ENCODE measurements around the gene NBEAL2.
A peak's percentile ranks its signal among the peaks of the same experiment; 100 is the strongest.
"Not testable (repeated sequence)": the region's sequence is repeated elsewhere in the genome, so short reads cannot be mapped to it uniquely, and the experiment has no call there.

The NBEAL2 gene

DNA sequence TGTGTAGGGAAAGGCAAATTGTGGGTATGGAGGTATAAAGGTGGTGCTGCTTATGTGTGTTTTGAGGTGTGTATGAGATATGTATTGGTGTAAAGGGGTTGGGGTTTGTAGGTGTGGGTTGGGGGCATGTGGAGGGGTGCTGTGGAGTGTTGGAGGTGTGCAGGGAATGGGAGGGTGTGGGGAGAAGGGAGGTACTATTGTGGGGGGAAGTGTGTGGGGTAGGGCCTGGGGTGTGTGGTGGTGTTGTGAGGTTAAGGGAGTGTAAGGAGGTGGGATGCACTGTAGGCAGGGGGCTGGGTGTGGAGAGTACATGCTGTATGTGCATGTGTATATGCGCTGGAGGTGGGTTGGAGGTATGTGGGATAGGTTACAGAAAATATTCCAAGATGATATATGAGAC lies 18.6 kb upstream of the NBEAL2 start:
- no peak for DNase-seq (ENCODE audit: low read depth in 2 of 2)

DNA sequence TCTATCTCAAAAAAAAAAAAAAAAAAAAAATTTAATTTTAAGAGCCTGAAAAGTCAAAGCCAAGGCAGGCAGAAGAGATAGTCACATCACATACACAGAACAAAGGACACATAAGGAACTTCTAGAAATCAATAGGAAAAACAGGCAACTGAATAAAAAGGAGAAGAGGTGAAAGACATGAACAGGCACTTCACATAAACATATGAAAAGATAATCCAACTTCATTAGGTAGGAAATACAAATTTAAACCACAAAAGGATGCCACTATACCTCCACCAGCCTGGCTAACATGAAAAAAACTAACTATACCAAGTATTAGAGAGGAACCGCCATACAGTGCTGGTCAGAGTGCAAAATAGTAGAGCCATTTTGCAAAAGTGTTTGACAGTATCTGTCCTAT lies 17.0 kb upstream of the NBEAL2 start:
- DNase-seq (ENCODE audit: low read depth in 2 of 2) = no peak

DNA sequence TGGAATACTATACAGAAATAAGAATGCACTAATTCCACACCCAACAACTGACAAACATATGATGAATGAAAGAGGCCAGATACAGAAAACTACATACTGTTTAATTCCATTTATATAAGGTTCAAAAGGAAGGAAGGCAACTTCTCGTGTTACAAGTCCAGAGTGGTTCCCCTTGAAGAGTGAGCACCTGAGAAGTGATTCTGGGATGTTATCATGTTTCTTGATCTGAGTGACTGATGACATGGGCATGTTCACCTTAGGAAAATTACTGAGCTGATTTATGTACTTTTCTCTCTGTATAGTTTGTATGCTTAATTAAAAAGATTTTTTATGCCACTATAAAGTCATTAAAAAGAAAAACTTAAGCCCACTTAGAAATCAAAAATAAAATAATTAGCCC lies 16.5 kb upstream of the NBEAL2 start:
- DNase-seq (ENCODE audit: low read depth in 2 of 2) = no peak

DNA sequence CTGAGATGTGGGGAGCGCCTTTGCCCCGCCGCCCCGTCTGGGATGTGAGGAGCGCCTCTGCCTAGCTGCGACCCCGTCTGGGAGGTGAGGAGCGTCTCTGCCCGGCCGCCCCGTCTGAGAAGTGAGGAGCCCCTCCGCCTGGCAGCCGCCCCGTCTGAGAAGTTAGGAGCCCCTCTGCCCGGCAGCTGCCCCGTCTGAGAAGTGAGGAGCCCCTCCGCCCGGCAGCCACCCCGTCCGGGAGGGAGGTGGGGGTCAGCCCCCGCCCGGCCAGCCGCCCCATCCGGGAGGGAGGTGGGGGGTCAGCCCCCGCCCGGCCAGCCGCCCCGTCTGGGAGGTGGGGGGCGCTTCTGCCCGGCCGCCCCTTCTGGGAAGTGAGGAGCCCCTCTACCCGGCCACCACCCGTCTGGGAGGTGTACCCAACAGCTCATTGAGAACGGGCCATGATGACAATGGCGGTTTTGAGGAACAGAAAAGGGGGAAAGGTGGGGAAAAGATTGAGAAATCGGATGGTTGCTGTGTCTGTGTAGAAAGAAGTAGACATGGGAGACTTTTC lies 15.4 kb upstream of the NBEAL2 start:
- DNase-seq (ENCODE audit: low read depth in 2 of 2) = not testable (repeated sequence)

DNA sequence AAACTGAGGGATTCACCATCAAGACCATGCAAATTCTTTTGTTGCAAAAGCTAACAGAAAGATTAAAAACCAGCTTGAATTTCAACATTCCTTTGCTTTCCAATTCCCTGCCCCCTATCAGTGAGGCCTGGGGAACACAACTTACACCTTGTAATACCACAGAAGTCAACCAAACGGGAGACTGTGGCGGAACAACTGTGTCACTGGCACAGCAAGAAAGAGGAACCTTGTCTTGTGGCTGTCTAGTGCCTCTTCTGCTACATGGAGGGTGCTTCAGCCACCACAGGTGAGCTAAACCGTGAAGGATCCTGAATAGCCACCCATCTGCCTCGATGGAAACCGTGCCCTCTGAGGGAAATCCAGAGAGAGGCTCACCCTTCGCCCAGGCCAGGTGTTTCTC lies 14.3 kb upstream of the NBEAL2 start:
- DNase-seq (ENCODE audit: low read depth in 2 of 2) = no peak

DNA sequence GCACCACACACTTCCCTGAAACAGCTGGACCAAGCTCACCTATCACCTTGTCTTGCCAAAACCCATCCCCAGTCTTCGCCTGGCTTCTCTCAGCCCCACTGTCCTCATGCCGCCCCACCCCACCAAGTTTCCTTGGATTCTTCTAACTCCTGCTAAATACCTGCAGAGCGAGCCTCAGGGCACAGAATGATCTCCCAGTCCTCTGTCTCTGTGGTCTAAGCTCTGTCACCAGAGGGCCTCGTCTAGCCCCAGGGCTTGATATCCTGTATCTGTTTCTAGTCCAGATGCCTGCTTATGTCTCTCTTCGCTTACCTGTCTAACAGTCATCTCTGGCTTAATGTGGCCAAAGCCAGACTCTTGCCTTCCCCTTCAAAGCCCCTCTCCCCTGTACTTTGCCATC lies 12.7 kb upstream of the NBEAL2 start:
- no peak for DNase-seq (ENCODE audit: low read depth in 2 of 2)

DNA sequence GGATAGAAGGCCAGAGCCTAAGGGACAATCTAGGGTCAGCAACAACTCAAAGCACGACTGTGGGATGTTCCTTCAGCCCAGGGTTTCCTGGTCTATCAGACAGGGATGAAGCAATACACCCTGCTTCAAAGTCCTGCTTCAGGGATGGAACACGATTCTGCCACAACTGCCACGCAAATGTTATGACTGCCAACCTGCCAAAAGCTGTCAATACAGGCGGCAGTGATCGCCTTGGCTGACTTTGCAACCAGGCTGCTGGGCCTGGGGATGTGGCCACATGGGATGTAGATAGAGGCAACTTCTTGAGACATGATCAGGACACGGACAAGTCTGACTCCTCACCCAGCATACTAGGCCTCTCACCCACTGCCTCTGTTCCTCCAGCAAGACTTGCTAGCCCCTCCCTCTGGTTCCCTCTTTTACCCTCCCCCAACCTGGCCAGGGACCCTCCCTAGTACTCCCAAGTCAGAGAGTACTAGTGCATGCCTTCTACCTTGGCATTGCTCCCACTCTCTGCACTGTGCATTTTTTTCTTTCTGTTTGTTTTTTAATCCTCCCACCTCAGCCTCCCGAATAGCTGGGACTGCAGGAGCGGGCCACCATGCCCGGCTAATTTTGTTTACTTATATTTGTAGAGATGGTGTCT lies 10.6 kb upstream of the NBEAL2 start:
- DNase-seq (ENCODE audit: low read depth in 2 of 2) = no peak

DNA sequence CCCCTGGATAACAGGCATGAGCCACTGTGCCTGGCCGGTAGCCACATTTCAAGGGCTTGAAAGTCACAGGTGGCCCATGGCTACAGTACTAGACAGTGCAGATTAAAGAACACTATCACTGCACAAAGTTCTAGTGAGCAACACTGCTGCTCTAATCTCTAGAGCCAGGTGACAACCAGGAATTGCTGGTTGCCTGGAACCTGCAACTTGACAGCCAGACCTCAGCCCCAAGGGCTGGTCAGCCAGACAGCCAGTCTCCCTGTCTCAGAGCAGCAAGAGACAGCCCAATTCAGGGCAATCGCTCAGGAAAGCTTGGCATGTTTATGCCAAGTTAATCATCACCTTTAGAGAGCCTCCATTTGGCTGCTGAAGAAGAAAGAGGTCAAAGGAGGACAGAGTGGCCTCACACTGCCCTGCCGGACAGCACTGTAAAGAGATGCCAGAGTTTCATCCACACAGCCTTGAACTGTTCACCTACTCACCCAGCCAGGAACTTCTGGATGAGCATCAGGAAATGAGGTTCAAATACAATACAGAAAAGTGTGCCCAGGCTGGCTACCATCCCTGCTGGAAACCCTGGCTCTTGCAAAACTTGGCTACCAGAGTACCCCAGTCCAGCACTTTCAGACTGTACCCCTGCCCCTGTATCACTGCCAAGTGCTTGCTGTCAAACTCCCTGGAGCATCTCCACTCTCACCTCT lies 8.9 kb upstream of the NBEAL2 start:
- DNase-seq (ENCODE audit: low read depth in 2 of 2) = no peak

DNA sequence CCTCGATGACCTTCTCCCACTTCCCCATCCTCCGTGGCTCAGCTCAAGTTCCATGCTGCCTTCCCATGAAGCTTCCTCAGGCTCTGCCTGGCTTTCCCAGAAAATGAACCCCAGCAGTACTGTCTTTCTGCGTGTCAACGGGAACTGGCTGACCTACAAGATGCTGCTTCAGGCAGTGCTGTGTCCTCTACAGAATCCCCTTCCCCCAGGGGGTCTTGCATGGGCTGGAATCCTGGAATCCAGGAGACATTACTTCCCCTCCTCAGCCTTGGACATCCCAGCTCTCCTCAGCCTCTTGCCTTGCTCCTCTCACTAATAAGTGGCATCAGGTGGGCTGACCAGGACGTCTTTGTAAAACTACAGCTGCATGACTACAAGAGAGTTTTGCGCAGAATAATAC lies 8.3 kb upstream of the NBEAL2 start:
- DNase-seq (ENCODE audit: low read depth in 2 of 2) = no peak

DNA sequence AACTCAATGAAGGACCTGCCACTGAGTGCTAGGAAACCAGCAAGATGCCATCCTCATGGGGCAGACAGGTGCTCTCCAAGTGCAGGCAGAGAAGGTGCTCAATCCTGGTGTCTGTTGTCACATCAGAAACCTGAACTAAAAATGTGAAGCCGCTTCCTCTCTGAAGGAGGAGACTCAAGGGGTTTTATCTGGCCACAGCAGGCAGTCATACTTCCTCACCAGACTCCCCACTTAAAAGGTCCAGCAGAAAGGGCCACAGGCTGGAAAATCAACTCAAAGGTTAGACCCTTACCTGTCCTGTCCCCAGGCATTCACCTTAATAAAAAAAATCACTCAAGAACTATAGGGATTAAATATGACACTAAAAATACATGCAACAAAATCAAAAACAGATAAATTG lies 7.7 kb upstream of the NBEAL2 start:
- no peak for DNase-seq (ENCODE audit: low read depth in 2 of 2)

DNA sequence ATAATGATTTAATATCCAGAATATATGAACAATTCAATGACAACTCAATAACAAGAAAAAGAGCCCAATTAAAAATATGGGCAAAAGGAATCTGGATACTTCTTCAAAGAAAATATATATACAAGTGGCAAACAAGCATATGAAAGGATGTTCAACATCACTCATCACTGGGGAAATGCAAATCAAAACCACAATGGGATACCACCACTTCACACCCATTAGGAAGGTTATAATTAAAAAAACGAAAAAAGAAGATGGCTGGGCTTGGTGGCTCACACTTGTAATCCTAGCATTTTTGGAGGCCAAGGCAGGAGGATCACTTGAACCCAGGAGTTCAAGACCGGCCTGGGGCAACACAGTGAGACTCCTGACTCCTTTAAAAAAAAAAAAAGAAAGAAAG lies 7.1 kb upstream of the NBEAL2 start:
- no peak for DNase-seq (ENCODE audit: low read depth in 2 of 2)

DNA sequence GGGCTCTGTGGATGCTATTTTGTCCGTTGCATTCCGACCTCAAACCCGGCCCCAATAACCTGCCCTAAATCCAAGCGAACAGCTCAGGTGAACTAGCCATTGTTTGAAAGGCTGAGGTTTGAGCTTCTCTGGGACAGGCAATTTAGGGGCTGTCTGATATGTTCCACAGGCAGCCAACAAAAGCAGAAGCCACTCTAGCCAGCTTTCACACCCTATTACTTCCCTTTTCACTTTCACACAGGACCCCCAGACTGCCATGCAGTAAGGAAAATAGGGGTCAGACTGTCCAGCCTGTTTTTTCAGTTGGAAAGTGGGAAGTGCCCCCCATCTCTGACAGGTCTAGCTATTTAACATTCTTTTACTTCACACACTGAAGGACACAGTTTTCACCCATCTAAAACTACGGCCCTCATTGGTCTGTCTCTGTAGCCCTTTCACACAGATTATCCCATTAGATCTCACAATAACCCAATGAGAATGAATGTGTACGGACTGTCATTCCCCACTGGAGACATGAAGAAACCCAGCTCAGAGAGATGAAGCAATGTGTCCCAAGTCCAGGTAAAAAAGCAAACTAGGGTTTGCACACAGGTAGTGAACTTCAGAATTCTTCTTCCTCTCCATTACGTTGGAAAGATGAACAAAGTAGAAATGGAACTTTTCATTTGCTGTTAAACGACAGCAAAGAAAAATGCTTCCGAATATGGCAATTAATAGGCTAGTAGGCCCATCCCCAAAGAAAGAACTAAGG lies 4.9 kb upstream of the NBEAL2 start:
- no peak for DNase-seq (ENCODE audit: low read depth in 2 of 2)

DNA sequence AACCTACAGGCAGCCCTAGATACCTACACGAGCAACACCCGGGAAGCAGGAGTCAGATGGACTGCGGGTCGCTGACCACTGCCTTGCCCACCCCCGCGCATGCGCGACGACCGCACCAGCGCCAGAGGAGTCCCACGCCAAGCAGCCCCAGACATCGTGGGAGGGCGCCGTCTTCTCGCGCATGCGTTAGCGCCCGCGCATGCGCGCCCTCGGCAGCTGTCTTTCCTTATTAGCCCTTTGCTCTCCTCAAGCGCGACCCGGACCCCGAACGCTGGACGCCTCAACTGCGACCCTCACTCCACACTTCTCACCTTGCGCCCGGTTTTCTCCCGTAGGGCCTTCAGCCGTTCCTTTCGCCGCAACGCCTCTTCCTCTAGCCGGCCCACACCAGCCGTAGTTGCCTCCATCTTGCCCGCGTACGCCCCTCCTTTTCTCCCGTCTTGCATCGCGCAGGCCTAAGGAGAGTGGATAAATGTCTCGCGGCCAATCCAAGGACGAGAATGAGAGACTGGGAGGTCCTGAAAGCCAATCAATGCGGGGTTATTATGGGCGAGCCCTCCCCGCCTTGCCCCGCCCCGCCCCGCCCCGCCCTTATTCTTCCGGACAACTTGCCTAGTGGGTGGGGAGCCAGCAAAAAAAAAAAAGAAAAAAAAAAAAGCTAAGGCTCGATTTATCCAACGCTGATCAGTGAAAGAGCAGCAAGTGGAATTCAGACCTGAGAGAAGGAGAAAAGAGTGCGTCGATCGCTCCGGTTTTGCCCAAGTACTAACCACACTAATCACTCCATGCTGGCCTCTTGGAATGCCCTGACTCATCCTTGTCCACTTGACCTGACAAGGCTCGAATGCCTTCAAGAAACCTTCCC lies 2.9 kb upstream of the NBEAL2 start, which contains the start of gene CCDC12:
Gene CCDC12 (minus strand): TSS at position 420 of the 865 bp plus-strand sequence. CDS start 13 bp downstream, at position 407.
- DNase-seq (ENCODE audit: low read depth in 2 of 2) = peak; percentile 75 to 88

DNA sequence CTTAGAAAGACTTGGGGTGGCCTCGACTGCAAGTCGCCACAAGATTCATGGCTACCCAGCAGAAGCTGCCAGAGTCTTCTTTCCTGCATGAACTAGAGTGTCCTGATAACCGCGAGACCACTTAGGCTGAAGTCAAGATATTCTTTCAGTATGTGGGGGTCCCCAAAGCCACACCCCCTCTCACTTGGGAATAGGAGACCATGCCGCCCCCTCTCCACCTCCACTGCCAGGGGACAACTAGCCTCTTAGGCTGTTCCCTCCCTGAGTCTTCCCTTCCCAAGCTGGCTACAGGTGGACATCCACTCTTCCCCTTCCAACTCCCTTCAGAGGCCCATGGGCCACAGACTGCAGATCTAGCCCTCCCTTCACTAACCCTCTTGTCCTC lies 1.7 kb upstream of the NBEAL2 start:
- no peak for DNase-seq (ENCODE audit: low read depth in 2 of 2)

DNA sequence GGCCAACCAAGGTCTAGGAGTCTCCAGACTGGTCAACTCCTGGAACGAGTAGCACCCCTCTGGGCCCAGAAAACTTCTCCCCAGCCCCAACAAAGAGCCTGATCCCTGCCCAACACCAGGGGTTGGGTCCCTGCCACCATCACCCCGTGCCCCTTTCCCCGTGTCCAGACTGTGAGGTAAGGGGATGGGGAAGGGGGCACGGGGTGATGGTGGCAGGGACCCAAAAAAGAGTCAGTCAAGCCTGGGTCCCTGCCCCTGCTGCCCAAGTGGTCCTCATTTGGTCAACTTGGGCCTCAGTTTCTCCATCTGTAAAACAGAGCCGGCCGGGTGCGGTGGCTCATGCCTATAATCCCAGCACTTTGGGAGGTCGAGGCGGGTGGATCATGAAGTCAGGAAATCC lies 1.1 kb upstream of the NBEAL2 start:
- no peak for DNase-seq (ENCODE audit: low read depth in 2 of 2)

DNA sequence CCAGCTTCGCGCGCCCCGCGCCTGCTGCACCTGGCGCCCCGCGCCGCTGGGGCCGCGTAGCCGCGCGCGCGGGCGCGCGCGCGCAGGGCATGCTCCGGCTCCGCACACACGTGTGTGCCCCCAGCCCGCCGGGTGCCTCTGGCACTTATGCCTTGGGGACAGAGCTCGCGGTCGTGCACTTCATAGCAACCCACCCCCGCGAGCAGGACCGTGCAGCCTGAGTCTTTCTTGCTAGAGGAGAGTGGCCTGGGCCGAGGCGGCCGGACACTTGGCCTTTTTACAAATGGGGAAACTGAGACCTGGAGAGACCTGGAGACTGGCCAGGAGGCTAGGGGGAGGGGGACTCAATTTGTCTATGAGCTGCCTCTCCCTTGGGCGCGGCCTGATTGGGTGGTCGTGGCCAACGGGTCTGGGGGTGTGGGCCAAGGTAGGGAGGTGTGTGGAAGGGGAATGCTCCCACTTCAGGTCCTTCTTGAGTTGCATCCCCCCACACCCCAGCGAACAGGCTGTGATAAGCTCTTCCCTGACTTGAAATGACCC lies 562 bp downstream of the NBEAL2 start:
- no peak for DNase-seq (ENCODE audit: low read depth in 2 of 2)

DNA sequence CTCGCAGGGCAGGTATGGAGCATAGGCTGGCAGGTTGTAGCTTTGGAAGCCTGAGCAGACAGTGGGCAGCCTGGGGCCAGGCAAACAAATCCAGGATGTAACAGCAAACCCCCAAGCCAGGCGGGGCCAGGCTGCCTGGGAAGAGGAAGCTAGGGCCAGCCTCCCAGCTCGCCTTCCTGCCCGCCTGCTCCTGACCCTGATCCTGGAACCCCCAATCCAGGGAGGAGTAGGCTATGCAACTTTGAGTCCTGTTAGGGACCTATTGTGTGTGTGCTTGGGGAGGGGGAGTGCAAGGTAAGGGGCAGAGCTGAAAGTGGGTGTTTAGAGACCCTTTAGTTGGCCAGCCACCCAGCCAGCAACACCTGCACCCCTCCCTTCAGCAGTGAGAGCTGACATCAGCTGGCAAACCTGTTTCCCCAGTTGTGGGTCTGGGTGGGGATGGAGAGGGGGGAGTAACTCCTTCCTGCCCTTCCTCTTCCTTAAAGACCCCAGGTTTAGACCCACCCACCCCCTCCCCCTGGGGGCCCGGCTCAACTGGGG lies 2.5 kb downstream of the NBEAL2 start:
- DNase-seq (ENCODE audit: low read depth in 2 of 2) = no peak

DNA sequence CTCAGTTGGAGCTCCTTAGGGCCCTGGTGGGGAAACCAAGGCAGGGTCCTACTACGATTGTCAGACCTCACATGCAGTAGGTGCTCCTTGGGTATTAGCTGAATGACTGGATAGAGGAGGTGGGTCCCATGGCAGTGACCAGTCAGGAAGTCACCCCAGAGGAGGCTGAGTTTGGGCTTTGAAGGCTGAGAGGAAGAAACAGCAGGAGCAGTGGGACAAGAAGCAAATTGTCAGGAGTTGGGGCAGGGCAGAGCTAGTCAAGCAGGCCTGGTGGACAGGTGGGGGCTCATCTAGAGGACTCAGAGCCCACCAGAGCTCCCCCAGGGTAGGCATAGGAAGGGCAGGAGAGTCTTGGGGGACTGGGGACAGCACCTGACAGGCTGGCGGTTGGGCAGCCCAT lies 3.1 kb downstream of the NBEAL2 start:
- DNase-seq (ENCODE audit: low read depth in 2 of 2) = no peak

DNA sequence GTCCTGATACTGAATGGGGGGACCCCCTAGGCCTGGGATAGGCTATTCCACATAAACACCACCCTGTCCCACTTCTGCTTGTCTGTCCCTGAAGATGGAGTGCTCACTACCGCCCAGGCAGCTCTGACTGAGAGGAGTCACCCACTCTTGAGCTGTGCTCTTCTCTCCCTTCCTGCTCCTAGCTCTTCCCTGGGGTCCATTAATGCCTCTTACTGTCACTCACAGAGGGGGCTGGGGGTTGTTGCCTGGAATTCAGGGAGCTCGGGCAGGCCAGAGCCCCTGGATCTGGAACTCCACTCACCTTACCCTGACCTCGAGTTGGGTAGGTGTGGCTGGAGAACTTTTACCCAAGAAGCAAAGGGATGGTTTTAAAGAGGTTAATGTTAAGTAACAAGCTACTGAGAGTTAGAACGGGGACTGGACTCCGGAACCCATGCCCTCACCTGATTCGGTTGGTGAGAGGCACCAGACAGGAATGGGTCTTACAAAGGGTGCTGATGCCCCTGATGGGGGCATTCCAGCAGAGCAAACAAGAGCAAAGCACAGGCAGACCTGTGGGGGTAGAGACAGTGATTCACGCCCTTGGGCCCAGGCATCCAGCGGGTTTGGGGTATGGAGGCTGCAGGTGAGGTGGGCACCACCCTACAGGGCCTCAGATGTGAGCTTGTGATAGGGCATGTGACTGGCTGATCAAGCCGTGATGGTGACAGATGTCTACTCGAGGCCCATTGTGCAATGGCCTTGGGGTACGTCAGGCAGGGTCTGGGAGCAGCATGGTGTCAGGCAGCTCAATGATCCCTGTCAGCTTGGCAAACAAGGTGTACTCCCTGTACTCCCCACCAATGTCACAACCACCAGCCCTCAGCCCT lies 5.4 kb downstream of the NBEAL2 start:
- DNase-seq (ENCODE audit: low read depth in 2 of 2) = no peak

DNA sequence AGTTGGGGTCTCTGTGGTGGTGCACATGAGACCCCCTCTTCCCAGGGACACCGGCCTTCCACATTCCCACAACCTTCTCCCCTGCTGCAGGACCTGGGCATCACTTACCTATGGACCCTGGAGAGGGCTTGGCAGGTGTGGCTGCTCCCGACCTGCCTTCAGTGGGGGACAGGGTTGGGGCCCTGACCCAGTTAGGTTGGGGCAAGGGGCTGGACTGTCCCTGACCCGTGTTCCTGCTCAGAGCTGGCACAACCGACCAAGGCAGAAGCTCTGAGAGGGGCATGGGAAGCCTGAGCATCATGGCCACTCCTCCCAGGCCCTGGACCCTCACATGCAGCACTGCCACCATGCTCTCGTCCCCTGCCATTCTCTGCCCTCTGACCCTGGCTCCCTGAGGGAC lies 6.1 kb downstream of the NBEAL2 start:
- no peak for DNase-seq (ENCODE audit: low read depth in 2 of 2)

Measured in stimulated activated CD4-positive, alpha-beta T cell treated with anti-CD3 and anti-CD28 coated beads, Interleukin-1b, Interleukin-23, amount 100 ng/mL, for 4 hours (primary cell).